Forelimb muscle (tissue), 1 donor: ENCODE data around the gene PTBP3. TPM values are rescaled to one million over a fixed set of nuclear protein-coding genes. Genes with fewer than 3 reads are reported as not detected.
A peak's percentile ranks its signal among the peaks of the same experiment; 100 is the strongest.
"Not testable (repeated sequence)": the region's sequence is repeated elsewhere in the genome, so short reads cannot be mapped to it uniquely, and the experiment has no call there.

Source experiments
- DNase-seq: peaks from one replicate; pipeline ENCODE4 v3.0.0-alpha.2; 2013; ENCODE audit warnings: low read depth
- polyA plus RNA-seq: library from polyadenylated mRNA; unstranded; fragments of 120-200 nt; gene quantifications from one replicate; pipeline ENCODE4 v1.2.1, GENCODE V29; 2013; ENCODE audit not compliant: insufficient read length

Gene PTBP3
- polyA plus RNA-seq, 1 donor = 14.6 TPM

DNA sequence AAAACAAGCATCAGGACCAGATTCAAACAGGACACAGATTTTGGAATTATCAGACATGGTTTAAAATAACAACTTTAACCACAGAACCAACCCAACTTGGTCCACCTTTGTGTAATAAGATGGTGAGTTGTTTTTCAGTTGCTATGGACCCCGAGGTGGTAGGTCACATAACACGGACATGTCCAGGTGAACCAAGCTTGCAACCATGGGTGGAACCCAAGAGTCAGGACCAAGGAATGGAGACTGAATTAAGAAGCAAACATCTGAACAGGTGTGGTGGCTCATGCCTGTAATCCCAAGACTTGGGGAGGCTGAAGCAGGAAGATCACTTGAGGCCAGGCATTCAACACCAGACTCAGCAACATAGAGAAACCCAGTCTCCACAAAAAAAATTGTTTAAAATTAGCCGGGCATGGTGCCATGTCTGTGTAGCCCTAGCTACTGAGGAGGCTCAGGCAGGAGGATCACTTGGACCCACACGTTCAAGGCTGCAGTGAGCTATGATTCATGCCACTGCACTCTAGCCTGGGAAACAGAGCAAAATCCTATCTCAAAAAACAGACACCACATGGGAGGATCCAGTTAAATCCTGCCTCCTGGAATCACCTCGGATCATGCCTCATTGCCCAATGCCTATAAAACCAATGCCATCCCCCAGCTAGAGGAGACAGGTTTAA lies 10.6 kb downstream of the PTBP3 start:
- no peak for DNase-seq

DNA sequence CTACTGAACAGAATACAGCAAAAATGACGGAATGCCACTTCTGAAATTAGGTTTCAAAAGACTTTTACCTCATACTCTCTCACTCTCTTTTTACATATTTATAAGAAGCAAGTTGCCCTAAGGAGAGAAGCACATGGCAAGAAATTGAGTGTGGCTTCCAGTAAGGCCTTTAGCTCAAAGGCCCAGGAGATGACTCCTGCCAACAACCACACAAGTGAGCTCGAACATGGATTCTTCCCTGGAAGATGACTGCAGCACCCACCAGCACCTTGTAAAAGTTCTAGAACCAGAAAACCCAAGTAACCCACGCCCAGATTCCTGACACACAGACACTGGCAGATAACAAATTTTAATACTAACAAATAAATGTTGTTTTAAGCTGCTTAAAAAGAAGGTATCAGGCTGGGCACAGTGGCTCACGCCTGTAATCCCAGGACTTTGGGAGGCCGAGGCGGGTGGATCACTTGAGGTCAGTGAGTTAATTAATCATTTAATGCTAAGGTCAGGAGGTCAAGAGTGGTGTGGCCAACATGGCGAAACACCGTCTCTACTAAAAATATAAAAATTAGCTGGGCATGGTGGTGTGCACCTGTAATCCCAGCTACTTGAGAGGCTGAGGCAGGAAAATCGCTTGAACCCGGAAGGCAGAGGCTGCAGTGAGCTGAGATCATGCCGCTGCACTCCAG lies 17.0 kb downstream of the PTBP3 start:
- no peak for DNase-seq

DNA sequence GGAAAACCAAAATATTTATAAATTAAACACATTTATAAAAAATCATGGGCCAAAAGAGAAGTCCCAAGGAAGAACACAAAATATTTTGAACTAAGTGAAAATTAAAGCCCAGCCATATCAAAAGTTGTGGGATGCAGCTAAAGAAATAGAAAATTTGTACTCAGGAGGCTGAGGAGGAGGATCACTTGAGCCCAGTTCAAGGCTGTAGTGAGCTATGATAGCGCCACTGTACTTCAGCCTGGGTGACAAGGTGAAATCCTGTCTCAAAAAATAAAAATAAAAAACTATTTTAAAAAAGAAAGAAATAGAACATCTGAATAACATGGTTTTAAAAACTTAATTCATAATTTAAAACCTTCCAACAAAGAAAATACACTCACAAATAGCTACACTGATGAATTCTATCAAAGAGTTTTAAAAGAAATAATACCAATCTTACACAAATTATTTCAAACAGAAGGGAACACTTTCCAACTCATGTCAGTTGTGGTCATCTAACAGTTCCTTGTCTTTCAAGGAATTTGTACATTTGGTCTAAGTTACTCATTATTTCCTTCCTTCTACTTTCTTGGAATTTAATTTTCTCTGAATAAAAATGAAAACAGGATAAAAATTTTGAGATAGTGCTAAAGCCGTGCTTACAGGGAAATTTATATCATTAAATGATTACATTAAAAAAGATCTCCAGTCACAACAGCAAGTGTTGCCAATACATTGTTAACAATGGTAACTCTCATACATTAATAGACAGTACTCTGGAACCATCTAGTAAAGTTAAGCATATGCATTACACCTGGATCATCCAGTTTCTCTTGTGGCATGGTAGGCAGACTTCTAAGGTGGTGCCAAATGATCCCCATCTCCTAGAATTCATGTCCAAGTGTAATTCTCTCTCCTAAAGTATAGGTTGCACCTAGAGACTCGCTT lies 17.8 kb downstream of the PTBP3 start:
- DNase-seq = no peak

DNA sequence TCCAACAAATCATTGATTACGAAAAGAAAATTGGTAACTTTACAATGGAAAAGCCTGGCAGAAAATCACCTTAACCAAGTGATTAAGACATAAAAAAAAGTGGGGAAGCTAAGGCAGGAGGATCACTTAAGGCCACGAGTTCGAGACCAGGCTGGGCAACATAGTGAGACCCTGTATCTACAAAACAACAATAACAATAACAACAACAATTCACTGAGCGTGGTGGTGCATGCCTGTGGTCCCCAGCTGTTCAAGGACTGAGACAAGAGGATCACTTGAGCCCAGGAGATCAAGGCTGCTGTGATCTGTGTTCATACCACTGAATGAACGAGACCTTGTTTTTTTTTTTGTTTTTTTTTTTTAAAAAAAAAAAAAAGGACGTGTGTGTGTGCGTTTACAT lies 21.3 kb downstream of the PTBP3 start:
- no peak for DNase-seq

DNA sequence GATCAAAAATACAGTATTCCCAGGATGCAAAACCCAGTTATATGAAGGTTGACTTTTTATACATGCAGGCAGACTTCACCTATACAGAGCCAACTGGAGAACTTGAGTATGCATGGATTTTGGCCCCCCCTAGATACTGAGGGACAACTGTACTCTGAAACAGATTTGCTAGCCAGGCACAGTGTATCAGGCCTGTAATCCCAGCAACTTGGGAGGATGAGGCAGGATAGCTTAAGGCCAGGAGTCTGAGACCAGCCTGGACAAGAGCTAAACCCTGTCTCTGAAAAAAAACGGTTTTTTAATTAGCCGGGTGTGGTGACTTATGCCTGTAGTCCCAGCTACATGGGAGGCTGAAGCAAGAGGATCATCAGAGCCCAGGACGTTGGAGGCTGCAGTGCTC lies 21.9 kb downstream of the PTBP3 start:
- DNase-seq = no peak

DNA sequence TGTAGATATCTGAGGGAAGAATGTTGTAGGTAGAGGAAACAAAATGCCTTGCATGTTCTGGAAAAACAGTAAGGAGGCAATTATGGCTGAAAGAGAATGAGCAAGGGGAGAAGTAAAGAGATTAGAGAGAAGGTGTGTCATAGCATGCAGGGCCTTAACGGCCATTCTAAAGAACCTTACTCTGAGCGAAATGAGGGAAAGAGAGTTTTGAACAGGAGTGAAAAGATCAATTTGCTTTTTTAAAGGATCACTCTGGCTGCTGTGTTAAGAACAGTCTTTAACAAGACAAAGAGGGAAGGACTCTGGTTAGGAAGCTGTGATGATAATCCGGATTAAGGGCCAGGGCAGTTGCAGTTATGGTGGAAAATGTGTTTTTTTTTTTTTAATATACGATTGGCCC lies 22.6 kb downstream of the PTBP3 start:
- no peak for DNase-seq

DNA sequence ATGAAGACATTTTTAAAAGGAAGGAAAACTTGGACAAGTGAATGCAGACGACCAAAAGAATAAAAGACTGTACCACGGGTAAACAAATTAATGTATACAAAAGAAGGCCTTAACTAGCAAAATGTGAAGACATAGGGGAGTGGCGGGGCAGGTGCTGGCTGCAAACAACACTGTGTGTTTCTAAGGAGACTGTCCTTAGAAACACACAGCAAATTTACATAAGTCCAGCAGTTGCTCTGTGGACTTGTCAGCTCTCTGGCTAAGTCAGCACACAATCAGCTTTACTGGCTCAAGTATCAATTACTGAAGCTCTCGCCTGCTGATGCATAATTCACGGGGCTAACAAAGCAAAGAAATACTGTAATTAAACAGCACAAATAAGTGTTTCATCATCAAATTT lies 24.8 kb downstream of the PTBP3 start:
- no peak for DNase-seq

DNA sequence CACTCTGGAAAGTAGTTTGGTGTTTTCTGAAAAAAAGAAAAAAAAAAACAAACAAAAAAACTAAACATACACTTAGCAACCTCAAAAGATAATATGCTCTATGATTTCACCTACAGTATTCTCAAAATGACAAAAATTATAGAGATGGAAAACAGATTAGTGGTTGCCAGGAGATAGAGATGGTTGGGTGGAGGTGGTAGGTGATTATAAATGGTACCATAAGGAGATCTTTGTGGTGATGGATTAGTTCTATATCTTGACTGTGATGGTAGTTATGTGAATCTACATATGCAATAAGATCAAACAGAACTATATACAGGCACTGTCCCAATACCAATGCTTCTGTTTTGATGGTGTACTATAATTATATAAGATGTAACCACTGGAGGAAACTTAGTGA lies 32.0 kb downstream of the PTBP3 start:
- no peak for DNase-seq

DNA sequence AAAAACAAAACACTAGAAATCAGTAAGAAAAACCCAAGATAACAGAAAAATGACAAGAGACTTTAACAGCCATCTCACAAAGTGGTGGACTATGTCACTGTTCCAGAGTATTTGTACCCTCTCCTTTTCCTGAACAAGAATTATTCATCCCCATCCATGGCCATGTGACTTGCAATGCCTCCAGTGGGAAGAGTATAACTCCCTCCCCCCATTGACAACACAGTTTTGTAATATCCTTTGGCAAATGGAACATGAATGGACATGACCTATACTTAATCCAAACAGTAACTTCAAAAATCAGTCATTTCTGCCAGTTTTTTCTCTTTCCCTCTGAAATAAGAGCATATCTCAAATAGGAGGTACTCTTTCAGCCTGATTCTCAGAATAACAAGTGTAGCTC lies 33.9 kb downstream of the PTBP3 start:
- DNase-seq = no peak

DNA sequence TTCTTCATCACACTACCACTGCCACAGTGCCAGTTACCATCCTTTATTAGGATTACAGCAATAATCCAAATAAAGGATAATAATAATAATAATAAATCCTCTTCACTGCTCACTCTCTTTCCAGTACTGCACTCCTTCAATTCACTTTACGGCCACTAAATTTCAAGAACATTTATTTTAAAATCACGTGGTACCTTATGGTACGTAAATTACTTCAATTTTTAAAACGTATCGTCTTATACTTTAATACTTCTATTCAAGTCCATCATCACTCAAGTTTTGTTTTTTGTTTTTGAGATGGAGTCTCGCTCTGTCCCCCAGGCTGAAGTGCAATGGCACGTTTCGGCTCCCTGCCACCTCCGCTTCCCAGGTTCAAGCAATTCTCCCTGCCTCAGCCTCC lies 36.5 kb downstream of the PTBP3 start:
- no peak for DNase-seq

DNA sequence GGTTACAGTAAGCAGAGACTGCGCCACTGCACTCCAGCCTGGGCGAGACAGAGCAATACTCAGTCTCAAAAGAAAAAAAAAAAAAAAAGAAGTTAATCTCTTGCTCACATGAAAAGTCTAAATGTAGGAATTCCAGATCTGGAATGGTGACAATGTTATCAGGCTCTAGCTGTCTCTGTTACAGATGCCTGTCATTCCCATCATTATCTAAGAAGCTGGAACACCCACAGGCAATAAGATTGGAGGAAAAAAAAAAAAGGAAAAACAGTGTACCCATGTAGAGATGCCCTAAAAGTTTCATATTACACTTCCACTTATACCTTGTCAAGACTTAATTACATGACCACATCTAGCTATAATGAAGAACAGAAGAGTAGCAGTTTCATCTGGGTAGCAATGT lies 38.2 kb downstream of the PTBP3 start:
- no peak for DNase-seq

DNA sequence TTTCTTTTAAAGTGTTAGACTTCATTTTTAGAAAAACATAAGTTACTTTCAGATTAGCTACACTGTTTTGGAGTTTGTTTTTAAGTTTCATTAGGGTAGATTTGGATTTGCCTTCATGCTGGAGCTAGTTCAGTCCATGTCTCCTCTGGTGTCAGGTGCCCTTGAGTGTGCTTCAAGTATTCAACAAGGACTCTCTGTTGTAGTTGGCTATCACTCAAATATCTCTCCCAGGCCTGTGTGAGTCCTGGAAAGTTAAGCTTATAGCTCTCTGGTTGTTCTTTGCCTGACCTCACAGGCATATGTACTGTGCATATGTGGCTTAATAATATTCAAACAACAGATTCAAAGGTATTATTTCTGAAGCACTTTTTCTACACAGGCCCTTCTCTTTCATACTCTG lies 45.4 kb downstream of the PTBP3 start:
- DNase-seq = no peak

DNA sequence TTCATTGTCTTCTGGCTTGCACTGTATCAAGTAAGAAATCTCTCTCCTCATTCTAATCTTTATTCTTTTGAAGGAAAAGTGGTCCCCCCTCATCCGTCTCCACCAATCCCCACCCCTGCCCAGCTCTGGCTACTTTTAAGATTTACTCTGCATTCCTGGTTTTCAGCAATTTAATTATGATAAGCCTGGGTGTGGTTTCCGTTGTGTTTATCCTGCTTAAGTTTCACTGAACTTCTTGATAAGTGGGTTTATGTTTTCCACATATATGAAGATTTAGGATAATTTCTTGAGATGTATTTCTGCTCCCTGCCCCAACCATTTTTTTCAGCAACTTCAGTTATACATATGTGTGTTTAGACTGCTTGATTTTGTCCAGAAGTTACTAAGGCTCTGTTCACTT lies 46.5 kb downstream of the PTBP3 start:
- no peak for DNase-seq

DNA sequence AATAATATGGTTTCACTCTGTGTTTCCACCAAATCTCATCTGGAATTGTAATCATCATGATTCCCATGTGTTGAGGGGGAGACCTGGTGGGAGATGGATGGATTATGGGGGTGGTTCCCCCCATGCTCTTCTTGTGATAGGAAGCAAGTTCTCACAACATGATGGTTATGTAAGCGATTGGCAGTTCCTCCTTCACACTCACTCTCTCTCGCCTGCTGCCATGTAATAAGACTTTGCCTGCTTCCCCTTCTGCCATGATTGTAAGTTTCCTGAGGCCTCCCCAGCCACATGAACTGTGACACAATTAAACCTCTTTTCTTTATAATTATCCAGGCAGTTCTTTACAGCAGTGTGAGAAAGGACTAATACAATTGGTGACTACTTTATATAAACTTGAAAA lies 48.4 kb downstream of the PTBP3 start:
- DNase-seq = no peak

DNA sequence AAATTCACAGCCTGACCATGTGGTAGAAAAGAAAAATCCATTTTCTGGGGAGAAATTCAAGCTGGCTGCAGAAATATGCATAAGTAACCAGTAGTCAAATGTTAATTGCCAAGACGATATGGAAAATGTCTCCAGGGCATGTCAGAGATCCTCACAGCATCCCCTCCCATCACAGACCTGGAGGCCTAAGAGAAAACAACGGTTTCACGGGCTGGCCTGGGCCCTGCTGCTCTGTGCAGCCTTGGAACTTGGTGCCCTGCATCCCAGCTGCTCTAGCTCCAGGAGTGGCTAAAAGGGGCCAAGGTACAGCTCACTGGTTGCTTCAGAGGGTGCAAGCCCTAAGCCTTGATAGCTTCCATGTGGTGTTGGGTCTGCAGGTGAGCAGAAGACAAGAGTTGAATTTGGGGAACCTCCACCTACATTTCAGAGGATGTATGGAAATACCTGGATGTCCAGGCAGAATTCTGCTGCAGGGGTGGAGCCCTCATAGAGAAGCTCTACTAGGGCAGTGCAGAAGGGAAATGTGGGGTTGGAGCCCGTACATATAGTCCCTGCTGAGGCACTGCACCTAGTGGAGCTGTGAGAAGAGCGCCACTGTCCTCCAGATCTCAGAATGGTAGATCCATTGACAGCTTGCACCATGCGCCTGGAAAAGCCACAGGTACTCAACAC lies 49.7 kb downstream of the PTBP3 start:
- no peak for DNase-seq

DNA sequence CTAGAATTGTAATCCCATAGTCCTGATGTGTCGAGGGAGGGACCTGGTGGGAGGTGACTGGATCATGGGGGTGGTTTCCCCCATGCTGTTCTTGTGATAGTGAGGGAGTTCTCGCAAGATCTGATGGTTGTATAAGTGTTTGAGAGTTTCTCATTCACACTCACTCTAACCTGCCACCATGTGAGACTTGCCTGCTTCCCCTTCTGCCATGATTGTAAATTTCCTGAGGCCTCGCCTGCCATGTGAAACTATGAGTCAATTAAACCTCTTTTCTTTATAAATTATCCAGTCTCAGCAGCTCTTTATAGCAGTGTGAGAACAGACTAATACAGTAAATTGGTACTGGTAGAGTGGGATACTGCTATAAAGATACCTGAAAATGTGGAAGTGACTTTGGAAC lies 50.6 kb downstream of the PTBP3 start:
- DNase-seq = not testable (repeated sequence)

DNA sequence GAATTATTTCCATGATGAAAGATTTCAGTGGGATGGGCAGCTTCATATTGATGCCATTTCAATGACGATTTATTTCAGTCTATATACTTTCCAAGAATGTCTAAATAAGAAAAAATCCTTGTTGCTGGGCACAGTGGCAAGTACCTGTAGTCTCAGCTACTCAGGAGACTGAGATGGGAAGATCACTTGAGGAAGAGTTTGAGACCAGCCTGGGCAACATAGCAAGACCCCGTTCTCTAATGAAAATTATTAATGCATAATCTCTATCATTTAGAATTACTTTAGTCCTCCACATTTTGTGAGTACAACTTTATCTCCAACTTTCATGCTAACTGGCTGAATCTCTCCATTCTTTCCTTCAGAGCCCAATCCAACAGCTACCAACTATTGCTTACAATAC lies 52.5 kb downstream of the PTBP3 start:
- DNase-seq = no peak

DNA sequence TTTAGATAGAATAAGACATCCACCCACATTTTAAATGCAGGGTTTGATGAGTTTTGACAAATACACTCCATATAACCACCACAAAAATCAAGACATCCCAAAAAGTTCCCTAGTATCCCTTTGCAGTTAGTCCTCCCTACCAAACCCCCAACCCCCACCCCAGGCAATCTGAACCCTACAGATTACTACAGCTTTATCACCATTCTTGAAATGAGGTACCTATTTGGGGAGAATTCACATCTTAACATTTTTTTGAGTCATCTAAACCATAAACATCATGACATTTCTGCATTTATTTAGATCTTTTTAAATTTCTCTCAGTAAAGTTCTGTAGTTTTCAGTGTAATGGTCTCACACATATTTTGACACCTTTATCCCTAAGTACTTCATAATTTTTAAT lies 53.9 kb downstream of the PTBP3 start:
- DNase-seq = no peak

DNA sequence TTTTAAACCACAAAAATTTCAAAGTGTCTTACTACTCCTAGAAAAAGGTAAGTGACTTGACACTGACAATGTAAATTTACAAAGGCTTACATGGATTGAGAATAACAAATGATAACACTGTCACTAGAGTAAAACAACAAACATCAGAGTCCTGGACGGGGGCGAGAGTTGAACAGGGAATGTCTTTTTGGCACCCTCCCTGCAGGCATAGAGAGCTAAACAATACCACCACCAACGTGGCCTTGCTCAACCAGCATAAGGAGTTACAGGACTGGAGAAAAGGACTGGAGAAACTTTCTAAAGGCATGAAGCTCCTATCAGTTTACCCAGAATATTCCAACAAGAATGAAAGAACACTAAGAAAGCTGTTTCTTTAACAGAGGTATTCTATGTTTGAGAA lies 55.3 kb downstream of the PTBP3 start:
- DNase-seq = no peak

DNA sequence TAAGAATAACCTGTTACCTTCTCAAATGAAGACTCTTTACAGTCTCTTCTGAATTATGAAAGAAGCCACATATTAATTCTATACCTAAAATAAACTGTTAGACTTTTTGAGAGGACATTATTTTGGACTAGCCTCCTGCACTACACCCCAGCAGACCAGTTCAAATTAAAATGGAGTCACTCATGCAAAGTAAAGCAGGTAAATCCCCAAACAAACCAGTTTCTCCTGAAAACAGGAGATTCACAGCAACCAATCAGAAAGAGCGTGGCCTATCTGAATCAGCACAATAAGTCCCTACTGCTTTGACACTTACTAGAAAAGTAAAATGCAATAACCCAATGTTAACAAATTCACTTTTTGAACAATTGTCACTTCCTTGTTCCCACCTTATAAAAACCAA lies 58.8 kb downstream of the PTBP3 start:
- DNase-seq = no peak

DNA sequence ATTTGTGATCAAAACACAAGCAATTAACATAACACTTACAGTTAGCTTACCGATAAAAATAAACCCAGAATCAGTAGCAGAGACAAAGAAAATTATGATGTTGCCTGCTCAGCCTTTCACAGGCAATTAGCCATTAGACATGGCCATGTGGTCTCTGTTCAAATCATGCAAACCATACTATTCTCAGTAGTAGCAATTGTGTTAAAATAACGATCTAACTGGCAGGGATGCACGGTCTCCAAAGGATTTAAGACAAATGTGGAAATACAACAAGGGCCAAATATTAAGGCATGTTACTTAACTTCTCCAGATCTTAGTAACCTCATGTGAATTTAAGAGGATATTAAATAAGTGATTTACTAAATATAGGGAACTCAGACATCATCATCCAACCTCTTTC lies 59.5 kb downstream of the PTBP3 start:
- DNase-seq = peak; percentile 5

DNA sequence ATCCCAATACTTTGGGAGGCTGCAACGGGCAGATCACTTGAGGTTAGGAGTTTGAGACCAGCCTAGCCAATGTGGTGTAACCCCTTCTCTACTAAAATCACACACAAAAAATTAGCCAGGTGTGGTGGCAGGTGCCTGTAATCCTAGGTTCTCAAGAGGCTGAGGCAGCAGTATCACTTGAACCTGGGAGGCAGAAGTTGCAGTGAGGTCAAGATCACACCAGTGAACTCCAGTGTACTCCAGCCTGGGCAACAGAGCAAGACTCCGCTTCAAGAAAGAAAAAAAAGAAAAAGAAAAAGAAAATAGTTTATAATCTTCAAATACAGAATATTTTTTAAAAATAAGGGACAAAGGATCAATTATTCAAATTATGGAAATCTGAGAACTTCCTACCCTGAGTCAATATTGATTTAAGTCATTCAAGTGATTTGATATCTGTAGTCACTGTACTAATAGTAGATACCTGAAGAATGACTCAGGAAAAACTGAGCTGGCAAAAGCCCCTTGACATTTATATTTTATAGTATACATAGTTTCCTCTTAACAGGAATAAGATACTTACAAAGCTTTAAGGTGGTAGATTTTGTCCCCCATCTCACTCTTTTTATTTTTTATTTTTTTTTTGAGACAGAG lies 61.8 kb downstream of the PTBP3 start:
- DNase-seq = no peak
